ENCODE data around the gene CROCC2. TPM values are rescaled to one million over a fixed set of nuclear protein-coding genes. Genes with fewer than 3 reads are reported as not detected.

CROCC2 gene
- total RNA-seq, 2 donors from 2014 or later, result not detected

- no peak overlapping the region for H3K27ac ChIP-seq
These were observed 97.9 kb downstream of the CROCC2 start for GRCh38 chr2:241003830-241004564.

GRCh38 chr2:241005569-241005968, 99.4 kb downstream of the CROCC2 start:
- Histone ChIP-seq H3K9me3 (peaks cover 18% of the 10 kb centered on the region), H3K36me3 (peaks cover 14% of the 10 kb centered on the region), H3K27me3 (replicated peaks; ENCODE audit: insufficient read depth) (no peaks in the 10 kb centered on the region), H3K4me1 (ENCODE audit: control insufficient read depth in 1 of 2, low read depth in 2 of 2) (peaks cover 18 to 41% of the 10 kb centered on the region in 2 donors), H3K4me3 (no peak overlapping the region), H3K27ac (no peak overlapping the region)
- no peak for DNase-seq (ENCODE audit: low spot score)
- no peak for TF ChIP-seq CTCF (IDR thresholded peaks at IDR 0.05)
- no peak for ATAC-seq (ENCODE audit: insufficient number of reproducible peaks, low FRiP score, low read depth)

More at GRCh38 chr2:241003830-241004564, 97.9 kb downstream of the CROCC2 start:
- no peak for TF ChIP-seq CTCF (IDR thresholded peaks at IDR 0.05)
- Histone ChIP-seq H3K27me3 (replicated peaks; ENCODE audit: insufficient read depth) (no peaks in the 10 kb centered on the region), H3K36me3 (peaks cover 14% of the 10 kb centered on the region), H3K4me1 (ENCODE audit: control insufficient read depth in 1 of 2, low read depth in 2 of 2) (peaks cover 7 to 38% of the 10 kb centered on the region in 2 donors), H3K9me3 (peaks cover 18% of the 10 kb centered on the region), H3K4me3 (peak overlapping the region; percentile 2)
- ATAC-seq (ENCODE audit: insufficient number of reproducible peaks, low FRiP score, low read depth) (no peak), DNase-seq (ENCODE audit: low spot score) (no peak)

GRCh38 chr2:241006412-241006811, 100.3 kb downstream of the CROCC2 start:
- no peak for TF ChIP-seq CTCF (IDR thresholded peaks at IDR 0.05)
- H3K9me3 ChIP-seq, result peaks cover 18% of the 10 kb centered on the region
- peaks cover 14% of the 10 kb centered on the region for H3K36me3 ChIP-seq
- no peak overlapping the region for H3K27ac ChIP-seq
- DNase-seq (ENCODE audit: low spot score), result no peak
- no peak overlapping the region for H3K4me3 ChIP-seq
- H3K27me3 ChIP-seq (replicated peaks; ENCODE audit: insufficient read depth), result no peaks in the 10 kb centered on the region
- peaks cover 17 to 36% of the 10 kb centered on the region in 2 donors for H3K4me1 ChIP-seq (ENCODE audit: control insufficient read depth in 1 of 2, low read depth in 2 of 2)
- ATAC-seq (ENCODE audit: insufficient number of reproducible peaks, low FRiP score, low read depth), result no peak

- Histone ChIP-seq H3K4me1 (ENCODE audit: control insufficient read depth in 1 of 2, low read depth in 2 of 2) (peaks cover 17 to 31% of the 10 kb centered on the region in 2 donors), H3K4me3 (no peak overlapping the region), H3K36me3 (peaks cover 14% of the 10 kb centered on the region), H3K9me3 (peaks cover 18% of the 10 kb centered on the region), H3K27me3 (replicated peaks; ENCODE audit: insufficient read depth) (no peaks in the 10 kb centered on the region), H3K27ac (no peak overlapping the region)
- no peak for ATAC-seq (ENCODE audit: insufficient number of reproducible peaks, low FRiP score, low read depth)
- no peak for DNase-seq (ENCODE audit: low spot score)
- TF ChIP-seq CTCF (IDR thresholded peaks at IDR 0.05), result no peak
These were observed 101.0 kb downstream of the CROCC2 start for GRCh38 chr2:241007111-241007510.

- DNase-seq (ENCODE audit: low spot score), result no peak
- ATAC-seq (ENCODE audit: insufficient number of reproducible peaks, low FRiP score, low read depth), result no peak
- Histone ChIP-seq H3K4me3 (no peak overlapping the region), H3K27me3 (replicated peaks; ENCODE audit: insufficient read depth) (no peaks in the 10 kb centered on the region), H3K27ac (no peak overlapping the region), H3K4me1 (ENCODE audit: control insufficient read depth in 1 of 2, low read depth in 2 of 2) (peaks cover 17 to 31% of the 10 kb centered on the region in 2 donors), H3K36me3 (peaks cover 13% of the 10 kb centered on the region), H3K9me3 (peaks cover 18% of the 10 kb centered on the region)
- no peak for TF ChIP-seq CTCF (IDR thresholded peaks at IDR 0.05)
These were observed 102.0 kb downstream of the CROCC2 start for GRCh38 chr2:241007880-241008710.
